CD4-positive, alpha-beta T cell (primary cell): ENCODE measurements around the gene SGCB. TPM values are rescaled to one million over a fixed set of nuclear protein-coding genes. Genes with fewer than 3 reads are reported as not detected.

Experiments used
- ATAC-seq: fragments of 200-7000 bp; cut with Tn5 transposase; one replicate; pipeline ENCODE4 v1.10.0; 2022; ENCODE audit warnings: mild to moderate bottlenecking; ENCODE audit not compliant: poor library complexity
- CTCF ChIA-PET: fragments of 350-600 bp; sonication (Branson Sonifier 250); formaldehyde crosslinking; loops from one replicate; lab custom pipeline; 2021; ENCODE audit warnings: antibody characterized with exemption, inconsistent platforms; lab: Charles Lee
- POLR2A ChIA-PET: fragments of 350-600 bp; sonication (Branson Sonifier 250); formaldehyde crosslinking; loops from one replicate; lab custom pipeline; 2021; ENCODE audit warnings: antibody characterized with exemption, inconsistent platforms; lab: Charles Lee
- DNase-seq, 14 experiments: peaks; one replicate each; pipeline ENCODE4 v3.0.0-alpha.2; 2013 to 2020; ENCODE audit warnings: mixed read lengths in 2 of 14
- H3K27ac ChIP-seq, 2 donors: one replicate each; pipeline versions ENCODE4 v1.5.1 to v1.7.0; 2013; ENCODE audit warnings: low read length in 2 of 2, low read depth in 1 of 2, mild to moderate bottlenecking in 1 of 2
- H3K27me3 ChIP-seq, 2 experiments: 1 replicate in 1 of 2; 2 replicates in 1 of 2; pipeline versions ENCODE4 v1.6.1 to v1.7.0; 2013; ENCODE audit warnings: low read length in 2 of 2, control low read depth in 1 of 2, mild to moderate bottlenecking in 1 of 2, moderate library complexity in 1 of 2; ENCODE audit not compliant: insufficient read depth in 2 of 2, control insufficient read depth in 1 of 2
- H3K36me3 ChIP-seq: one replicate; pipeline ENCODE4 v1.6.1; 2013; ENCODE audit warnings: low read length, control low read depth; ENCODE audit not compliant: insufficient read depth
- H3K4me1 ChIP-seq: one replicate; pipeline ENCODE4 v1.6.1; 2013; ENCODE audit warnings: low read length, control low read depth; ENCODE audit not compliant: insufficient read depth
- H3K4me3 ChIP-seq: one replicate; pipeline ENCODE4 v1.5.1; 2013; ENCODE audit warnings: mild to moderate bottlenecking, low read length, moderate library complexity
- H3K9me3 ChIP-seq, 2 experiments: 1 replicate in 1 of 2; 2 replicates in 1 of 2; pipeline versions ENCODE4 v1.6.1 to v1.7.0; 2013; ENCODE audit warnings: low read length in 2 of 2, mild to moderate bottlenecking in 2 of 2, control low read depth in 1 of 2, moderate library complexity in 1 of 2; ENCODE audit not compliant: control insufficient read depth in 1 of 2, insufficient read depth in 1 of 2
- H3K27ac Mint-ChIP-seq: one replicate; pipeline ENCODE4 v1.8.0; 2020; ENCODE audit warnings: mixed read lengths
- H3K27me3 Mint-ChIP-seq: one replicate; pipeline ENCODE4 v1.8.0; 2021; ENCODE audit warnings: mixed read lengths
- H3K36me3 Mint-ChIP-seq: one replicate; pipeline ENCODE4 v1.8.0; 2021; ENCODE audit warnings: low read depth, mixed read lengths
- H3K4me1 Mint-ChIP-seq: one replicate; pipeline ENCODE4 v1.8.0; 2021; ENCODE audit warnings: low read depth, mixed read lengths
- H3K4me3 Mint-ChIP-seq: one replicate; pipeline ENCODE4 v1.8.0; 2020; ENCODE audit warnings: mild to moderate bottlenecking, mixed read lengths
- H3K9me3 Mint-ChIP-seq: one replicate; pipeline ENCODE4 v1.8.0; 2020; ENCODE audit warnings: mixed read lengths
- intact Hi-C, 2 experiments: fragments of 100-400 bp; cut with DNase I in 1 of 2; cut with micrococcal nuclease in 1 of 2; formaldehyde crosslinking; loops; one replicate each; pipeline versions ENCODE4 v1.15.1 to v1.9.0; 2023 to 2025; cut with DNase I, micrococcal nuclease
- total RNA-seq, 174 experiments: library from RNA in 2 of 174; stranded (reverse) in 2 of 174; gene quantifications; one replicate each; pipeline ENCODE4 v1.2.3 and lab custom pipeline; 2021 to 2026
- TF ChIP-seq, protein P1 (sequence below): fragments of 200-600 bp; IDR thresholded peaks from one replicate; pipeline ENCODE4 v1.8.0; 2022; ENCODE audit warnings: antibody characterized with exemption, mild to moderate bottlenecking

SGCB gene
- total RNA-seq, 2 experiments from 2014 or later, result 3.8 to 4.1 TPM

DNA sequence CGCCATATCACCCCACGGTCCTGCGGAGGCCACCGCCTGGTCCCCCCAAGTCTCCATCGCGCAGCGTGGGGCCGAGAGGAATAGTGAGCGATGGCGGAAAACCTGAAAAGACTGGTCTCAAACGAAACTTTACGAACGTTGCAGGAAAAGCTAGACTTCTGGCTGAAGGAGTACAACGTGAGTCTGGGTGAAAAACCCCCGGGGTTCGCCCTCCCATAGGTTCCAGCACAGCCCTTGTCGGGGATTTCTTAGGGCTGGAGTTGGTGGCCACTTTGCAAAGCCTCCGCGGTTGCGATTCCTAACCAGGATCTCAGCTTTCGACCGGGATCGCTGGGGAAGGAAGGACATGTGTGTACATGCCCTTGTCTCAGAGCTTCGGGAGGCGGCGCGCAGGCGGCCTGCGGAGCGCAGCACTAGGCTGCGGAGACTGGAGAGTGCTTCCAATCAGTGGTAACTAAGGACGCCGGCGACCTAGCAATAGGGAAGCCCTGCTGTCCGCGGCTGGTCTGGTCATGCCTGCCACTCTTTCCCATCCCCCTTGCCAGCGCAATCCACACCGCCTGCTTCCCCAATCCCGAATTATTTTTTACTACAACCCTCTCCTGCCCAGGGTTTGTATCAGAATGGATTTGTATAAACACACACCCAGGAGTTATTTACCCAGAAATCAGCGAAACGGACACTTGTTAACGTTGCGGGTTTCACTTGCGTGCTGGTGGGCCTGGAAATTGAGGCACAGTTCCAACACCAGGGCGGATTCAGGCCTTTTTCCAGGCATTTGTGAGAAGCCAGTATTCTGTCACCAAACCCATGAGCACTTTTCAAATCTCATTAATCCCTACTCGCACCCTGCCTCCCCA is 13.7 kb upstream of the SGCB start:
- peaks cover 76% of the 10 kb centered on the region for H3K27me3 Mint-ChIP-seq

DNA sequence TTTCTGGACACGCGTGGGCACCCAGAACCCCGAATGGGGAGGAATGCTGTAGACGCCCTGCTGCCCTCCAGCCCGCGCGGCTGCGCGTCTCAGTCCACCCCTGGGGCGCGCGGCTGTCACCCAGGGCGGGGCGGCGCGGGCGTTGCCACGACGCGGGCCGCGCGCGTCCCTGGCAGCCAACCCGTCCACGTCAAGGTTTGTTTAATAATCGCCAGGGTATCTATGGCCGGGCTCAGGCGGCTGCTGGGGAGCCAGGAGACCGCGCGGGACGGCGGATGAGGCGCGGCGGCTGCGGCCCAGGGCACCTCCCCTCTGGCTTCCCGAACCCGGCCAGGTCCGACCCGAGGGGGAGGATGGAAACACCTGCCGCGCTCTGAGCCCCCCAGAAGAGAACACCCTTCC is 13.1 kb upstream of the SGCB start, which contains the start of gene SPATA18:
TSS of gene SPATA18 (plus strand) at position 92 of the 402 bp plus-strand sequence. CDS start 401 bp downstream, outside the sequence.
- DNase-seq (peak in 1 of 14 experiments; percentile 10), ATAC-seq (peak; percentile 21)
- no peak within 1 kb of the TSS for H3K27ac Mint-ChIP-seq
- ChIA-PET CTCF (no interaction called here), POLR2A (no interaction called here)
- H3K27ac ChIP-seq, result no peak within 1 kb of the TSS
- intact Hi-C loops, result no loop called here
- peaks cover 0 to 7% of the 10 kb centered on the region in 2 experiments for H3K9me3 ChIP-seq
- peak within 1 kb of the TSS; percentile 50 for H3K4me3 Mint-ChIP-seq
- H3K36me3 Mint-ChIP-seq, result no peaks in the 10 kb centered on the region
- peaks cover 15% of the 10 kb centered on the region for H3K4me1 ChIP-seq
- peak within 1 kb of the TSS; percentile 24 for H3K4me3 ChIP-seq
- no peaks in the 10 kb centered on the region for H3K36me3 ChIP-seq
- H3K27me3 ChIP-seq, result peaks cover 41 to 66% of the 10 kb centered on the region in 2 experiments
- peaks cover 78% of the 10 kb centered on the region for H3K27me3 Mint-ChIP-seq
- TF ChIP-seq, protein P1, sequence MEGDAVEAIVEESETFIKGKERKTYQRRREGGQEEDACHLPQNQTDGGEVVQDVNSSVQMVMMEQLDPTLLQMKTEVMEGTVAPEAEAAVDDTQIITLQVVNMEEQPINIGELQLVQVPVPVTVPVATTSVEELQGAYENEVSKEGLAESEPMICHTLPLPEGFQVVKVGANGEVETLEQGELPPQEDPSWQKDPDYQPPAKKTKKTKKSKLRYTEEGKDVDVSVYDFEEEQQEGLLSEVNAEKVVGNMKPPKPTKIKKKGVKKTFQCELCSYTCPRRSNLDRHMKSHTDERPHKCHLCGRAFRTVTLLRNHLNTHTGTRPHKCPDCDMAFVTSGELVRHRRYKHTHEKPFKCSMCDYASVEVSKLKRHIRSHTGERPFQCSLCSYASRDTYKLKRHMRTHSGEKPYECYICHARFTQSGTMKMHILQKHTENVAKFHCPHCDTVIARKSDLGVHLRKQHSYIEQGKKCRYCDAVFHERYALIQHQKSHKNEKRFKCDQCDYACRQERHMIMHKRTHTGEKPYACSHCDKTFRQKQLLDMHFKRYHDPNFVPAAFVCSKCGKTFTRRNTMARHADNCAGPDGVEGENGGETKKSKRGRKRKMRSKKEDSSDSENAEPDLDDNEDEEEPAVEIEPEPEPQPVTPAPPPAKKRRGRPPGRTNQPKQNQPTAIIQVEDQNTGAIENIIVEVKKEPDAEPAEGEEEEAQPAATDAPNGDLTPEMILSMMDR, result no peak
- H3K9me3 Mint-ChIP-seq, result no peaks in the 10 kb centered on the region
- H3K4me1 Mint-ChIP-seq, result peaks cover 24% of the 10 kb centered on the region

More for the DNA sequence above, 13.7 kb upstream of the SGCB start:
- no peak overlapping the region for H3K27ac Mint-ChIP-seq
- intact Hi-C loops, result no loop called here
- H3K9me3 Mint-ChIP-seq, result no peaks in the 10 kb centered on the region
- H3K36me3 Mint-ChIP-seq, result no peaks in the 10 kb centered on the region
- TF ChIP-seq, protein P1, result no peak
- ChIA-PET CTCF (no interaction called here), POLR2A (no interaction called here)
- Histone ChIP-seq H3K9me3 (peaks cover 0 to 7% of the 10 kb centered on the region in 2 experiments), H3K4me1 (peaks cover 15% of the 10 kb centered on the region), H3K36me3 (no peaks in the 10 kb centered on the region), H3K4me3 (peak overlapping the region; percentile 24), H3K27ac (no peak overlapping the region), H3K27me3 (peaks cover 40 to 60% of the 10 kb centered on the region in 2 experiments)
- H3K4me1 Mint-ChIP-seq, result peaks cover 24% of the 10 kb centered on the region
- DNase-seq, result peak in 2 of 14 experiments; percentile 11 to 23
- no peak for ATAC-seq
- H3K4me3 Mint-ChIP-seq, result peak overlapping the region; percentile 50

DNA sequence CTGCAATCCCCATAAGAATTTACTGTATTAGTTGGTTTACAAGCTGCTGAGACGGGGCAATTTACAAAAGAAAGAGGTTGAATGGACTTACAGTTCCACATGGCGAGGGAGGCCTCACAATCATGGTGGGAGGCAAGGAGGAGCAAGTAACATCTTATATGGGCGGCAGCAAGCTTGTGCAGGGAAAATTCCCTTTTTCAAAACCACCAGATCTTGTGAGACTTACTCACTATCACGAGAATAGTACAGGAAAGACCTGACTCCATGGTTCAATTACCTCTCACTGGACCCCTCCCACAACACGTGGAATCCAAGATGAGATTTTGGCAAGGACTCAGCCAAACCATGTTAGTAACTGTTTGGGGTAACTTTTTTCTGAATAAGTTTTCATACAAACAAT is 11.2 kb upstream of the SGCB start:
- peaks cover 15% of the 10 kb centered on the region for H3K4me1 ChIP-seq
- H3K36me3 ChIP-seq, result no peaks in the 10 kb centered on the region
- ChIA-PET POLR2A (no interaction called here), CTCF (interaction anchor here (0.7 kb wide), 1 partner anchor 57 kb away, joined by 3 read pairs; no protein-coding TSS in a partner anchor)
- ATAC-seq (no peak), DNase-seq (no peak)
- peaks cover 45 to 55% of the 10 kb centered on the region in 2 experiments for H3K27me3 ChIP-seq
- peaks cover 24% of the 10 kb centered on the region for H3K4me1 Mint-ChIP-seq
- peaks cover 78% of the 10 kb centered on the region for H3K27me3 Mint-ChIP-seq
- H3K27ac ChIP-seq, result no peak overlapping the region
- H3K27ac Mint-ChIP-seq, result no peak overlapping the region
- H3K4me3 Mint-ChIP-seq, result no peak overlapping the region
- peaks cover 0 to 7% of the 10 kb centered on the region in 2 experiments for H3K9me3 ChIP-seq
- no peaks in the 10 kb centered on the region for H3K9me3 Mint-ChIP-seq
- intact Hi-C loops, result no loop called here
- TF ChIP-seq, protein P1, result no peak
- H3K4me3 ChIP-seq, result no peak overlapping the region
- no peaks in the 10 kb centered on the region for H3K36me3 Mint-ChIP-seq
